ENCODE measurements around the gene VIL1. TPM values are rescaled to one million over a fixed set of nuclear protein-coding genes. Genes with fewer than 3 reads are reported as not detected.
A peak's percentile ranks its signal among the peaks of the same experiment; 100 is the strongest.

Gene VIL1
- total and polyA plus RNA-seq, 2 of the 13 experiments (the other 11 are each of a cell fraction or from before 2014, with no cell fraction given): 287 to 301 TPM

DNA sequence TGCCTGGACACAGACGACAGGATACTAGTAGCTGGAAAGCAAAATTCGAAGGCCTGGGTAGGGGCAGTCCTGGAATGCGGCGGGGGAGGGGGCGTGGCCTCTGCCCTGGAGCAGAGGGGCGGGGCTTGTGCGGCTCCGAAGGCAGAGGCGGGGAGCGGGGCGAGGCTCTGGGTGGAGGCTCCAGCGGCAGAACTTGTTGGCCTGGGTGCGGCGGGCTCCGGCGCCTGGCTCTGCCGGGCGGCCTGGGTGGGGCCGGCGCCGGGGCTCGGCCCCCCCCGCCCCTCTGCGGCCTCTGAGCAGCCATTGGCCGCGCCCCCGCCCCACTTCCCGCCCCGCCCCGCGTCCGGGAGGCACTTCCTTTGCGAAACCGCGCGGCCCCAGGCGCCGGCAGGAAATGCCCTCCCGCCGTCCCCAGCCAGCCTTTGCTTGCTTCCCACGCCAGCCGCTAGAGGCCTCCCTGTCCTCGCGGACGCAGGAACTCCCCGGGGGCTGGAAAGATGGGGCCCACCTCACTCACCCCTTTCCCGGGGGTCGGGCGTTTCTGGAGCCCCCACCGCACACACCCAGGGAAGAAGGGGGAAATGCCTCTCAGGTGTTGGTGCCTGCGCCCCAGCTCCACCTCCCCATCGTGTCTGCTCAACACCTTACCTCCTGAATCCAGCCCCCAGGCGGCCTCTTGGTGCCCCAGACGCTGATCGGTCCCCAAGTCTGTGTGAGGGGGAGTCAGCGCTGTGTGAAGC is 12.5 kb upstream of the VIL1 start (continued):
- TF ChIP-seq CREB1 (IDR thresholded peaks at IDR 0.05): 0 out of 2 replicates have a peak, but pooled peaks have one; percentile 11
- no peak for TF ChIP-seq CREB1 (CRISPR knock-in tag; IDR thresholded peaks at IDR 0.05)
- no peak for TF ChIP-seq NFE2L1 (CRISPR knock-in tag; IDR thresholded peaks at IDR 0.05; ENCODE audit: borderline replicate concordance)
- no peak; the same call in 1 of the 2 replicates for TF ChIP-seq ZNF143 (CRISPR knock-in tag; IDR thresholded peaks at IDR 0.05)
- TF ChIP-seq MXD4 (CRISPR knock-in tag; IDR thresholded peaks at IDR 0.05): peak; percentile 80; the same call in 1 of the 2 replicates
- TF ChIP-seq YEATS4 (CRISPR knock-in tag; IDR thresholded peaks at IDR 0.05; ENCODE audit: borderline replicate concordance): peak; percentile 70; the same call in 1 of the 2 replicates
- TF ChIP-seq, protein P1, sequence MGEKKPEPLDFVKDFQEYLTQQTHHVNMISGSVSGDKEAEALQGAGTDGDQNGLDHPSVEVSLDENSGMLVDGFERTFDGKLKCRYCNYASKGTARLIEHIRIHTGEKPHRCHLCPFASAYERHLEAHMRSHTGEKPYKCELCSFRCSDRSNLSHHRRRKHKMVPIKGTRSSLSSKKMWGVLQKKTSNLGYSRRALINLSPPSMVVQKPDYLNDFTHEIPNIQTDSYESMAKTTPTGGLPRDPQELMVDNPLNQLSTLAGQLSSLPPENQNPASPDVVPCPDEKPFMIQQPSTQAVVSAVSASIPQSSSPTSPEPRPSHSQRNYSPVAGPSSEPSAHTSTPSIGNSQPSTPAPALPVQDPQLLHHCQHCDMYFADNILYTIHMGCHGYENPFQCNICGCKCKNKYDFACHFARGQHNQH (CRISPR knock-in tag; IDR thresholded peaks at IDR 0.05): peak; percentile 86
- peak; percentile 50 for TF ChIP-seq NKX3-1 (CRISPR knock-in tag; IDR thresholded peaks at IDR 0.05)
- TF ChIP-seq, protein P2, sequence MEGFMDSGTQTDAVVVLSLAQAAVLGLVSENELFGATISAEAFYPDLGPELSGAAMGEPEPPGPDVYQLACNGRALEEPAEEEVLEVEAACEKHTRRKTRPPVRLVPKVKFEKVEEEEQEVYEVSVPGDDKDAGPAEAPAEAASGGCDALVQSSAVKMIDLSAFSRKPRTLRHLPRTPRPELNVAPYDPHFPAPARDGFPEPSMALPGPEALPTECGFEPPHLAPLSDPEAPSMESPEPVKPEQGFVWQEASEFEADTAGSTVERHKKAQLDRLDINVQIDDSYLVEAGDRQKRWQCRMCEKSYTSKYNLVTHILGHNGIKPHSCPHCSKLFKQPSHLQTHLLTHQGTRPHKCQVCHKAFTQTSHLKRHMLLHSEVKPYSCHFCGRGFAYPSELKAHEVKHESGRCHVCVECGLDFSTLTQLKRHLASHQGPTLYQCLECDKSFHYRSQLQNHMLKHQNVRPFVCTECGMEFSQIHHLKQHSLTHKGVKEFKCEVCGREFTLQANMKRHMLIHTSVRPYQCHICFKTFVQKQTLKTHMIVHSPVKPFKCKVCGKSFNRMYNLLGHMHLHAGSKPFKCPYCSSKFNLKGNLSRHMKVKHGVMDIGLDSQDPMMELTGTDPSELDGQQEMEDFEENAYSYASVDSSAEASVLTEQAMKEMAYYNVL (CRISPR knock-in tag; IDR thresholded peaks at IDR 0.05; ENCODE audit: borderline replicate concordance): no peak; the same call in 1 of the 2 replicates
- TF ChIP-seq SRSF9 (IDR thresholded peaks at IDR 0.05; ENCODE audit: borderline replicate concordance, insufficient read depth, low read depth, low read length, poor library complexity, severe bottlenecking): no peak
- peak; percentile 50; the same call in 1 of the 2 replicates for TF ChIP-seq ZNF317 (CRISPR knock-in tag; IDR thresholded peaks at IDR 0.05)
- peak; percentile 7 for TF ChIP-seq PCBP2 (optimal IDR thresholded peaks at IDR 0.05; ENCODE audit: low read depth, low read length, poor library complexity, severe bottlenecking)
- peak; percentile 68; the same call in 1 of the 2 replicates for TF ChIP-seq ZNF160 (CRISPR knock-in tag; IDR thresholded peaks at IDR 0.05)
- peak; percentile 42; the same call in 1 of the 2 replicates for TF ChIP-seq SRF (IDR thresholded peaks at IDR 0.05; ENCODE audit: low read depth, low read length)
- no peak for TF ChIP-seq SMARCC2 (IDR thresholded peaks at IDR 0.05)
- TF ChIP-seq, protein P3, sequence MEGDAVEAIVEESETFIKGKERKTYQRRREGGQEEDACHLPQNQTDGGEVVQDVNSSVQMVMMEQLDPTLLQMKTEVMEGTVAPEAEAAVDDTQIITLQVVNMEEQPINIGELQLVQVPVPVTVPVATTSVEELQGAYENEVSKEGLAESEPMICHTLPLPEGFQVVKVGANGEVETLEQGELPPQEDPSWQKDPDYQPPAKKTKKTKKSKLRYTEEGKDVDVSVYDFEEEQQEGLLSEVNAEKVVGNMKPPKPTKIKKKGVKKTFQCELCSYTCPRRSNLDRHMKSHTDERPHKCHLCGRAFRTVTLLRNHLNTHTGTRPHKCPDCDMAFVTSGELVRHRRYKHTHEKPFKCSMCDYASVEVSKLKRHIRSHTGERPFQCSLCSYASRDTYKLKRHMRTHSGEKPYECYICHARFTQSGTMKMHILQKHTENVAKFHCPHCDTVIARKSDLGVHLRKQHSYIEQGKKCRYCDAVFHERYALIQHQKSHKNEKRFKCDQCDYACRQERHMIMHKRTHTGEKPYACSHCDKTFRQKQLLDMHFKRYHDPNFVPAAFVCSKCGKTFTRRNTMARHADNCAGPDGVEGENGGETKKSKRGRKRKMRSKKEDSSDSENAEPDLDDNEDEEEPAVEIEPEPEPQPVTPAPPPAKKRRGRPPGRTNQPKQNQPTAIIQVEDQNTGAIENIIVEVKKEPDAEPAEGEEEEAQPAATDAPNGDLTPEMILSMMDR (CRISPR knock-in tag; IDR thresholded peaks at IDR 0.05): peak; percentile 98
- no peak; the same call in 1 of the 2 replicates for TF ChIP-seq ZNF567 (CRISPR knock-in tag; IDR thresholded peaks at IDR 0.05; ENCODE audit: borderline replicate concordance)
- TF ChIP-seq ZNF773 (CRISPR knock-in tag; IDR thresholded peaks at IDR 0.05; ENCODE audit: borderline replicate concordance): peak; percentile 46; the same call in 1 of the 2 replicates
- peak; percentile 55; the same call in 1 of the 2 replicates for TF ChIP-seq ZNF264 (CRISPR knock-in tag; IDR thresholded peaks at IDR 0.05)
- TF ChIP-seq KAT8 (CRISPR knock-in tag; IDR thresholded peaks at IDR 0.05): peak; percentile 88
- TF ChIP-seq ZNF841 (CRISPR knock-in tag; IDR thresholded peaks at IDR 0.05; ENCODE audit: borderline replicate concordance): no peak
- TF ChIP-seq RBM22 (optimal IDR thresholded peaks at IDR 0.05; ENCODE audit: low read length): peak; percentile 94

Data from HepG2 (cell line).